ENCODE results near the gene GABBR2. TPM values are rescaled to one million over a fixed set of nuclear protein-coding genes. Genes with fewer than 3 reads are reported as not detected.

GABBR2 gene
- total RNA-seq, 2 experiments from 2014 or later, result not detected

- Histone ChIP-seq H3K36me3 (ENCODE audit: insufficient read depth, low read length) (no peaks in the 10 kb centered on the region), H3K4me3 (ENCODE audit: low read length) (no peak overlapping the region), H3K4me1 (ENCODE audit: insufficient read depth, low read length) (no peaks in the 10 kb centered on the region), H3K9me3 (ENCODE audit: control insufficient read depth in 1 of 2, insufficient read depth in 1 of 2, low read length in 2 of 2) (no peaks in the 10 kb centered on the region), H3K27me3 (ENCODE audit: control insufficient read depth in 1 of 2, insufficient read depth in 2 of 2, low read length in 2 of 2) (peaks cover 3 to 18% of the 10 kb centered on the region in 2 experiments), H3K27ac (ENCODE audit: low read depth in 1 of 2, low read length in 2 of 2) (no peak overlapping the region)
- intact Hi-C loops (cut with DNase I, micrococcal nuclease), result no loop called here
- Mint-ChIP-seq H3K4me3 (no peak overlapping the region), H3K9me3 (no peaks in the 10 kb centered on the region), H3K27me3 (peaks cover 29% of the 10 kb centered on the region), H3K4me1 (ENCODE audit: low read depth) (no peaks in the 10 kb centered on the region), H3K27ac (no peak overlapping the region), H3K36me3 (ENCODE audit: low read depth) (no peaks in the 10 kb centered on the region)
- no peak for DNase-seq
- ATAC-seq (ENCODE audit: poor library complexity), result no peak
- no peak for TF ChIP-seq CTCF (IDR thresholded peaks at IDR 0.05)
- ChIA-PET POLR2A (no interaction called here), CTCF (interaction anchor here (1.0 kb wide), 1 partner anchor 11 kb away, joined by 3 read pairs; no protein-coding TSS in a partner anchor)
Measured at GRCh38 chr9:98479967-98480847, 228.5 kb downstream of the GABBR2 start.

GRCh38 chr9:98479449-98479848 lies 229.3 kb downstream of the GABBR2 start:
- CTCF ChIA-PET, result no interaction called here

GRCh38 chr9:98477884-98478283 lies 230.9 kb downstream of the GABBR2 start:
- no peak for ATAC-seq (ENCODE audit: poor library complexity)
- no peaks in the 10 kb centered on the region for H3K9me3 Mint-ChIP-seq
- DNase-seq, result no peak
- peaks cover 26% of the 10 kb centered on the region for H3K27me3 Mint-ChIP-seq
- TF ChIP-seq CTCF (IDR thresholded peaks at IDR 0.05), result no peak
- intact Hi-C loops (cut with DNase I, micrococcal nuclease), result no loop called here
- no peak overlapping the region for H3K4me3 Mint-ChIP-seq
- H3K36me3 Mint-ChIP-seq (ENCODE audit: low read depth), result no peaks in the 10 kb centered on the region
- no peak overlapping the region for H3K27ac ChIP-seq (ENCODE audit: low read depth in 1 of 2, low read length in 2 of 2)
- ChIA-PET CTCF (no interaction called here), POLR2A (no interaction called here)
- H3K27ac Mint-ChIP-seq, result no peak overlapping the region
- H3K9me3 ChIP-seq (ENCODE audit: control insufficient read depth in 1 of 2, insufficient read depth in 1 of 2, low read length in 2 of 2), result no peaks in the 10 kb centered on the region
- no peaks in the 10 kb centered on the region for H3K4me1 Mint-ChIP-seq (ENCODE audit: low read depth)
- no peak overlapping the region for H3K4me3 ChIP-seq (ENCODE audit: low read length)
- H3K27me3 ChIP-seq (ENCODE audit: control insufficient read depth in 1 of 2, insufficient read depth in 2 of 2, low read length in 2 of 2), result peaks cover 0 to 13% of the 10 kb centered on the region in 2 experiments
- H3K4me1 ChIP-seq (ENCODE audit: insufficient read depth, low read length), result no peaks in the 10 kb centered on the region
- no peaks in the 10 kb centered on the region for H3K36me3 ChIP-seq (ENCODE audit: insufficient read depth, low read length)

More at GRCh38 chr9:98479449-98479848, 229.3 kb downstream of the GABBR2 start:
- no peaks in the 10 kb centered on the region for H3K9me3 Mint-ChIP-seq
- POLR2A ChIA-PET, result no interaction called here
- no peak overlapping the region for H3K27ac Mint-ChIP-seq
- H3K27me3 Mint-ChIP-seq, result peaks cover 28% of the 10 kb centered on the region
- no peak overlapping the region for H3K4me3 Mint-ChIP-seq
- TF ChIP-seq CTCF (IDR thresholded peaks at IDR 0.05), result no peak
- no peak for DNase-seq
- H3K4me1 ChIP-seq (ENCODE audit: insufficient read depth, low read length), result no peaks in the 10 kb centered on the region
- no peaks in the 10 kb centered on the region for H3K9me3 ChIP-seq (ENCODE audit: control insufficient read depth in 1 of 2, insufficient read depth in 1 of 2, low read length in 2 of 2)
- no peak for ATAC-seq (ENCODE audit: poor library complexity)
- no peaks in the 10 kb centered on the region for H3K4me1 Mint-ChIP-seq (ENCODE audit: low read depth)
- no peaks in the 10 kb centered on the region for H3K36me3 Mint-ChIP-seq (ENCODE audit: low read depth)
- H3K27ac ChIP-seq (ENCODE audit: low read depth in 1 of 2, low read length in 2 of 2), result no peak overlapping the region
- intact Hi-C loops (cut with DNase I, micrococcal nuclease), result no loop called here
- H3K4me3 ChIP-seq (ENCODE audit: low read length), result no peak overlapping the region
- peaks cover 3 to 16% of the 10 kb centered on the region in 2 experiments for H3K27me3 ChIP-seq (ENCODE audit: control insufficient read depth in 1 of 2, insufficient read depth in 2 of 2, low read length in 2 of 2)
- no peaks in the 10 kb centered on the region for H3K36me3 ChIP-seq (ENCODE audit: insufficient read depth, low read length)

Data from CD4-positive, alpha-beta T cell (primary cell).